ENCODE data around the gene HLA-A.
"Not testable (repeated sequence)": the region's sequence is repeated elsewhere in the genome, so short reads cannot be mapped to it uniquely, and the experiment has no call there.

The HLA-A gene

DNA sequence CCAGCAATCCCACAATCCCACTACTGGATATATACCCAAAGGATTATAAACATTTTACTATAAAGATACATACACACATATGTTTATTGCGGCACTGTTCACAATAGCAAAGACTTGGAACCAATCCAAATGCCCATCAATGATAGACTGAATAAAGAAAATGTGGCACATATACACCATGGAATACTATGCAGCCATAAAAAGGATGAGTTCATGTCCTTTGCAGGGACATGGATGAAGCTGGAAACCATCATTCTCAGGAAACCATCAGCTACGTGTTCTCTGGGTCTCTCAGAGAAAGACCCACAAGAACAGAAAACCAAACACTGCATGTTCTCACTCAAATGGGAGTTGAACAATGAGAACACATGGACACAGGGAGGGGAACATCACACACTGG lies 21.4 kb downstream of the HLA-A start:
- not testable (repeated sequence) for ATAC-seq

DNA sequence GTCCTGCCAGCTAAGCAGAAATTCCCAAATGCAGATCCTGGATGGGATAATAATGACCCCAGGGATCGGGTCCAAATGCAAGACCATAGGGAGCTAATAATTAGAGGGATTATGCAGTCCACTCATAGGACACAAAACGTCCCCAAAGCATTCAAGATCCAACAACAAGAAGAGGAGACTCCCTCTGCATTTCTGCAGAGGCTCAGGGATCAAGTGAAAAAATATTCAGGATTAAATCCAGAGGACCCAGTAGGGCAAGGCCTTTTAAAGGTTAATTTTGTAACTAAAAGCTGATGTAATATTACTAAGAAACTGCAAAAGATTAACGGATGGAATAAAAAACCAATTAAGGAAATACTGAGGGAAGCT lies 22.2 kb downstream of the HLA-A start:
- no peak for ATAC-seq

DNA sequence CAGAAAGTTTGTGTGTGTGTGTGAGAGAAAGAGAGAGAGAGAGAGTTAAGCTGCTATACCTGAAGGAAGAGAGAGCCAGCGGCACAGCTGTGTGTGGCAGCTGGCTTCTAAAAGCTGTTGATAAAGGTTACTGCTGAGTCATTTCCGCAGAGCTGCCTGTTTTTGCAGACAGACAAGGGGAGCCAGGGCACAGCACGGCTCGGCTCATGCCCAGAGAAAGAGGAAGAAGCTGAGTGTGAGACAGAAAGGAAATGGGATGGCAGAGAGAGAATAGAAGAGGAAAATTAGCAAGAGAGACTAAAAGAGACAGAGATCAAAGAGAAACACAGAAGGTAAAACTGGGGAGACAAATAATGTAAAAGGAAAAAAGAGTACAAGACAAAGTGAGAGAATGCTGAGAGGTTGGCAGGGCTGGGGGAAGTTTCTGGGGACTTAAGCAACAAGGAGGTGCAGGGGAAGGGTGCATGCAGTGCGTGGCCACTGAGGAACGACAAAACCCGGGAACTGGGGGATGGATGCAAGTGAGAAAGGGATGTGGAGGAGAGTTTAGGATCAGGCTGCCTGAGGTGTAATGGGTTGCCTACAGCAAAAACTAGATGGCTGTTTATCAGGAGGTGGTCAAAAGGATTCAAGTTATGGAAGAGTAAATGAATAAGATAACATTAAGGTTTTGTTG lies 22.7 kb downstream of the HLA-A start:
- peak; percentile 99 for ATAC-seq

DNA sequence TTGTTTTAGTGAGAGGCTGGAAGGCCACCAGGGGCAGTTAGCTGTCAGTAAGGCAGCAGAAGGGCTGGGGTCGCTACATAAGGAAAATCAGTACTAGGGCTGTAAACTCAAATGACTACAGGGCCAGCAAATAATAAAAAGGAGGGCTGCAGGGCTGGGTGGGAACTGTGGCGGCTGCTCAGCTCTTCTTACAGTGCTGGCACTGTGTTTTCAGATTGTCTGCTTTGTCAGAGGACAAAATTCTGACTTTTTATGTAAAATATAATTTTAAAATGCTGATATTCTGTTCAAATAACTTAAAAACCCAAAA lies 23.2 kb downstream of the HLA-A start:
- no peak for ATAC-seq

DNA sequence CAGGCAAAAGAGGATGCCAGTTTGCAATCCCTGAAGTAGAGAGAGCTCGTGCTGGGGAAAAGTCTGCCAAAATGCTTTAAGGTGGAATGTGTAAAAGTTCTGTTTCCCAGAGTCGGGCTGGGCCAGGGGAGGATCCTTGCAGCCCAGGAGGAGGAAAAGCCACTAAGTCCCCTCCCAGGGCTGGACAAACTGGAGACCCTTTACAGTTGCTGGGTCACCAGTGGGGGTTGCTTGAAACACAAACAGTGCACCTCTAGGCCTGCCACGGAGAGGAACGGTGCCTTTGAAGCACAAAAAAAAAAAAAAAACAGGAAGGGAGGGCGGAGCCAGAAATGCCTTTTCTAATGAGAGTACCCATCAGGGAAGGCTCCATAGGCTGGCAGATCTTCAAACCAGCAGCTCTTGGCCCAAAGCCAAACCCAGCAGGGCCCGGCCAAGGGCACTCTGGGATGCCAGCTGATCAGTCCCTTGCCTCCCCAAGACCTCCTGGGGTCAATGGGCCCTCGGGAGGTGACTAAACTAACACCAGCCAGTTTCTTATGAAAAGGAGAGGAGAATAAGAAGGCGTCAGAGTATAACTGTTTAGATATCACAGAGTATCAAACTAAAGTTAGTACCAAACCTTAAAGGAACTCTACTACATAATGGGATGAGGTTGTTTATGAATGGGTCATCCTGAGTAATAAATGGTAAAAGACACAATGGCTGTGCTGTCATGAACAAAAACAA lies 23.7 kb downstream of the HLA-A start:
- ATAC-seq, result peak; percentile 2 to 36

DNA sequence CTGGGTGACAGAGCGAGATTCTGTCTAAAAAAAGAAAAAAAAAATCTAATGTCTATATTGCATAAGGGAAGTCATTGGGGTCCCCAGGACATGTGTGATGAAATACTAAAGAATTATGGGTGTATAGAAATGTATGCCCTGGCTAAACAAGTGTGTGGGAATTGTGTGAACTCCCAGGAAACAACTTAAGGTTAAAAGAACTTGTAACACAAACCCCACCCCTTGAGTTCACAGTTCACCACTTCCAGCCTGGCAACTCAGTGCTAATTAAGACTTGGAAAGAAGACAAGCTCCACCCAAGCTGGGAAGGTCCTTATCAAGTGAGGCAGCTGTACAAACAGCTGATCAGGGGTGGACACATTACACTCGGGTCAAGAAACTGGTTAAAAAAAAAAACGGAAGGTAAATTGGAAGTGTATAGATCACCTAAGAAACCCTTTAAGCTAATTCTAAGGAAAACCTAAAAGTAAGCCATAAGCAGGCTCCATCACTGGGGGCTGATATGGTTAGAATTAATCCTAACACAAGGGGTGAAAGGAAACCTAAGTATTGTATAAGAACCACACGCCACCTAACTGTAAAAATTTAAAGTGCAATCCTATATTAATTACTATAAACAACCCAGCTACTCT lies 25.2 kb downstream of the HLA-A start:
- ATAC-seq, result no peak

DNA sequence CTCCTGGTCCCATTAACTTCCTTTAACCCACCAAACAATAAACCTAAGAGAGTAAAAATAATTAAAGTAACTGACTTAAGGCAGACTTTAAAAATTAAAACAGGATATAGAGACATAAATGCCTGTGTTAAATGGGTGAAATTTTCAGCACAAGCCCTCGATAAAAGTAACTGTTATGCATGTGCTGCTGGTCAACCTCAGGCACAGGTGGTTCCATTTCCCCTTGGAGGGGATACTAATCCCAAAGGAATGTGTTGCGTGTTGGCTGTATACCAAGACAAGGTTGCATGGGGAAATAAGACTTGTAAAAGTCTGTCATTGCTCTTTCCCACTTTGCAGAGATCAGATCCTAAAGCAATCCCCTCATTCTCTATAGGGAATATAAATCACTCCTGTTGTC lies 25.8 kb downstream of the HLA-A start:
- ATAC-seq, result no peak

DNA sequence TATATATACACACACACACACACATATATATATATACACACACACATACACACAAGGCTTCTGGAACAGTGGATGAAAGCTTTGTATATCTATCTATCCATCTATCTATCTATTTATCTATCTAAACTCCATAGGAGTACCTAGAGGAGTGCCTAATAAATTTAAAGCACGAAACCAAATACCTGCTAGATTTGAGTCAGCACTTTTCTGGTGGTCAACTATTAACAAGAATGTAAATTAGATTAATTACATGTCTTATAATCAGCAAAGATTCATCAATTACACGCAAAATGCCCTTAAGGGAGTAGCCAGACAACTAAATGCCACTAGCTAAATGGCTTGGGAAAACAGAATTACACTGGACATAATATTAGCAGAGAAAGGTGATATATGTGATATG lies 26.6 kb downstream of the HLA-A start:
- no peak for ATAC-seq

DNA sequence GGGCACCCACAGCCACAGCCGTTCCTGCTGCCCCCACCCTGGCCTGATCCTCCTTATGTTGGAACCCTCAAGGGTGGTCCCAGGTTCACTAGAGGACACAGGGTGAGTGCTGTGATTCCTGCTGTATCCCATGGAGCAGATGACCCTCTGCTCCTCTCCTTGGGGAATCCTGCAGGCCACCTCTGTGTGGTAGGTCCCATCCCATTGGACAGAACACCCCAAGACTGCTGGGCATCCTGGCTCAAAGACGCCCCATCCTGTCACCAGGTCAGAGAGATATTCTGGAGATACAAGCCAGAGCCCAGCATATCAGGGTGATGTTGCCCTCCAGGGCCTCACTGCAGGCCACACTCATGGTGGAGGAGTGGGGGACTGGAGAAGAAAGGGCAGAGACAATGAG lies 28.4 kb downstream of the HLA-A start:
- no peak for ATAC-seq

DNA sequence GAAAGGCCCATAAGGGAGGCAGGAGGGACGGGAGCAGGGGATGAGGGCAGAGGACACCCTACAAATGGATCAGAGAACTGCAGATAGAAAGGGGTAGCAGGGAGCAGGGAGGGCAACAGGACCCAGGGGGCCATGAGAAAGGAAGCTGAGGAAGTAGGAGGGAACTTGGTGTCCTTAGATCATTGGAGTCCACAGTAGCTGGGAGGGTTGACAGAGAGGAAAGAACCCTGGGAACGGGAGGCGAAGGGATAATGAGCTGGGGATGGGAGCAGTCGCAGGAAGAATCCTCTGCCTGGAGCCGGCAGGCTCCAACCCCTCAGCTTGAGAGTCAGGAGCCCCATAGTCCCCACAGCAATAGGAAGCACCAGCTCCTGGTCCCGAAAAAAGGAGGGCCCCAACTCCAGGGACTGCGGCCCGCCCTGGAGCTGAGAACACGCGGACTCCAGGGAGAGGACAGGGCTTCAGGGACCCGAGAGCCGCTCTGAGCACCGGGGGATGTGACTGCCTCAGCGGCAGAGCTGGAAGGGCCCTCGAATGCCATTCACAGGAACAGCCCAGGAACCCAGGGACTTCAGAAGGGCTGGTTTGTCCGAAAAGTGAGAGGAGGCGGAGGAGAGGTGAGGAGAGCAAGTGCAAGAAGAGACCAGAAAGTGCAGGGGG lies 32.7 kb downstream of the HLA-A start:
- no peak for ATAC-seq

DNA sequence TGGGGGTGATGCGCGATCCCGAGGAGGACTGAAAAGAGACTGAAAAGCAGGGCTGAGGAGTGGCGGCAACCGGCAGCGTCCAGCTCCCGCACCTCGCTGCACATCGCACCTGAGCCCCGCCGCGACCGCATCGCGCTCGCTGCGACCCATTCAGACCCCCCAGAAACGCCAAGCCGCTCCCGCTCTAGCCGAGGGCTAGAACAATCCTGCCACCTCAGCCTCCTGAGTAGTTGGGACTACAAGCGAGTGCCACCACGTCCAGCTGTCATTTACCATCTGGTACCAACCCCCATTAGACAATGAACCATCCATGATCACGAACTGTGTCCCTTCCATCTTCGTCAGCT lies 33.2 kb downstream of the HLA-A start:
- ATAC-seq, result peak in 1 of 2 donors; percentile 11

DNA sequence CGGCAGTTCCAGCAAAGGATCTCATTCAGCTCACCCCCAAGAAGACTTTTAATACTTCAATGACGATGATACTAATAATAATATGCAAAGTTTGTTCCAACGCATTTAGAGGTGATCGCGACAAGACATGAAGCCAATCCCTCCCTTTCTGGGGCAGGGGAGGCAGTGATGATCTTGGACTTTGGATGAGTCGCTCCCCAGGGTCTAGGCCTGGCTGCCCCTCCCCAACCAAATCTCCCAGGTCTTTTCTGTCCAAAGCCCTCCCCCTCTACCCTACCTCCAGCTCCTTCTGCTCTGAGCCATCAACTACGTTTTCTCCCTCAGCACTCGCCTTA lies 33.9 kb downstream of the HLA-A start:
- ATAC-seq, result no peak

DNA sequence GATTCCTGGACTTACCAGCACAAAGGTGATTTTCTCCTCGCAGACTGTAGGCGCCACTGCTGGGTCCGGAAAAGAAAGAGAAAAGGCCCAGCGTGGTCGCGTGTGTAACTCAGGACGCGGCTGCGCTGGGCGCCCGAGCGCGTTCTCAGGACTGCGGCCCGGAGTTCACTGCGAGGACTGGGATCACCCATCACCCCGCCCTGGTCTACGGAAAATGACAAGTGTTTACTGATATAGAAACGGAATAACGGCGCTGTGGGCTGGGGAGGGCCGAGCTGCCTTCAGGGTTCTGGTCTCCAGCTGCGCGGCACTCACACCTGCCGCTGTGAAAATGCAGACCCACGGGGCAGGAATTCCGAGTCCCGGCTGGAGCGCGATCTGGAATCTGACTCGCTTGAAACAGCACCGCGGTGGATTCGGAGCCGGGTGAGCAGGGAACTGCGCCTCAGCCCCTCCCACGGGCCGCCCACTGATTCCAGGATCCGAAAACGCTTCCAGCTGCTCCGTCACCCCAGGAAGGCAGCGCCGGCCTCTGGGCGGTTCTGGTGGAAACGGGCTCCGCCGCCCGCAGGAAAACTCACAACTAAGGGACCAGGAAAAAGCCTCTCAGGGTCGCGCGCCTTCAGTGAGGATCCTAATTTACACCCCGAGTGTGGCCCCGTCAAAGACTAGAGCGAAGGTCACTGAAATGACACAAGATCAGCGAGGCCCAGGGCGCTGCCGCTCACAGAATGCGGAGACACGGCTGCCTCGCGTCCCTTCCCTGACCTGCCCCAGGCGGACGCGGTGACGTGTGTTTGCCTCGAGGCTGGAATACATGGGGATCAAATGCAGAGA lies 34.5 kb downstream of the HLA-A start:
- ATAC-seq, result peak; percentile 83 to 85

DNA sequence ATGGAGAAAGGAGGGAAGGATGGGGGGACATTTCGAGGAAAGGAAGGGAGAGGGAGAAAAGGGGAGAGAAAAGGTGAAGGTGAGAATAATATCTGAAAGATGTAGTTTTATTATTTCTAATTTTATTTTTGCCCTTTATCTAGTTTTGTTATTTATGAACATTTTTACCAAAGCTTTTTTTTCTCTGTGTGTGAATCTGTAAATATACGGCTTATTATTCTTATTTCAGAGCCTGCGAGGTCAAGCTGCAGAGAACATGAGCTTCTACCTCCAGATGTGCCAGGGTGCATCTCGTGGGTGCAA lies 35.0 kb downstream of the HLA-A start:
- no peak for ATAC-seq

DNA sequence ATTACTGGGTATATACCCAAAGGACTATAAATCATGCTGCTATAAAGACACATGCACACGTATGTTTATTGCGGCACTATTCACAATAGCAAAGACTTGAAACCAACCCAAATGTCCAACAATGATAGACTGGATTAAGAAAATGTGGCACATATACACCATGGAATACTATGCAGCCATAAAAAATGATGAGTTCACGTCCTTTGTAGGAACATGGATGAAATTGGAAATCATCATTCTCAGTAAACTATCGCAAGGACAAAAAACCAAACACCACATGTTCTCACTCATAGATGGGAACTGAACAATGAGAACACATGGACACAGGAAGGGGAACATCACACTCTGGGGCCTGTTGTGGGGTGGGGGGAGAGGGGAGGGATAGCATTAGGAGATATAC lies 37.7 kb downstream of the HLA-A start:
- ATAC-seq, result not testable (repeated sequence)

DNA sequence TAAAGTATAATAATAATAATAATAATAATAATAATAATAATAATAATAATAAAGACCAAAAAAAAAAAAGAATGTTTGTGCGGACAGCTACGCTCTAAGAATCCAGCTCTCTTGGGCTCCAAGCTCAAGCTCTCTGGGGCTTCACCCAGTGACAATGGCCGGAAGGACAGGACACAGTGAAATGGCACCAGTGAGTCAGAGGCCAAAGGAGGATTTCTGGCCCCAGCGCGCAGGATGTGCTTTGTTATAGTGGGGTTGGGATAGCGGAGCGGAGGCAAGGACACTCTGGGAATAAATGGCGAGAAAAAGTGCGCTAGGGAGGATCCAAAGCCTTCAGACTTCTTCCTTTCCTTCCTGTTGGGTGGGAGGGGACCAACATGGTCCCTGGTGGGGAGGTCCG lies 38.2 kb downstream of the HLA-A start:
- no peak for ATAC-seq

DNA sequence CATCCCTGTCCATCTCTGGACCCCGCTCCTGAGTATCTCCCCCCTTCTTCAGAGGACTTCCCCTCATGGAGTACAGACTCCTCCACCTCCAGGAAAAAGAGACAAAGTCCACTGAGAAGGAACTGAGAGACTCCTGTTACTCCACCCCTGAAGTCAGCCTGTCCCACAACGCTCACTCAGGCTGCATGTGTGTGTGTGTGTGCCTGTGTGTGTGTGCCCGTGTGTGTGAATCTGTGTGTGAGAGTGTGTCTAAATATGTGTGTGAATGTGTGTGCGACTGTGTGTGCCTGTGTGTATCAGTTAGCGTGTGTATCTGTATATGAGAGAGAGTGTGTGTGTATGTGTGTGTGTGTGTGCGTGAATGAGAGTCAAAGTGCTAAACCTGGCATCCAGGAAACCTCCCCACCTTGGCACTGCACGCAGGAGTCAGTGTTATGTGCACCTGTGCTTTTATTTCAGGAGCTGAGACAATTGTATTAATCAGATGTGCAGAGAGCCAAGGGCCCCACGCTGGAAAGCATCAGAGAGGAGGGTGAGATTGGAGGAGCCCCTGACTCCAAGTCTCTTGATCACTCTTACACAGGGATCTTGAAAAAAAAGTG lies 39.0 kb downstream of the HLA-A start:
- no peak for ATAC-seq

DNA sequence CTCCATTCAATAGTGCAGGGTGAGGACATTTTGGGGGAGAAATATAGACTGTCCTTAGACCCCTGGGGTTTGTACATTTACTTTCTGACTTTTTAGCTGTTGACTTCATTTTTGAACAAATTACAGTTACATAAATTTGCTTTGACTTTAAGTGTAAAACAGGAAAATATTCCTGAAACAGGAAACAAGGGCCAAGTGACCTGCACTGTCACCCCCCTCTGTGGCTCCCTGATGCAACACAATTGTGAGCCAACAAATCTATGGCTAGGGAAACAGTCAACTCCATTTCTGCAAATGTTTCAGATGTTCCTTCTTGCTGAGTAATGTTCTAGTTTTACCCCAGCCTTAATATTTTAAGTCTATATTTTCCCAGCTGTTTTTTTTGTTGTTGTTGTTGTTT lies 39.8 kb downstream of the HLA-A start:
- ATAC-seq, result no peak

DNA sequence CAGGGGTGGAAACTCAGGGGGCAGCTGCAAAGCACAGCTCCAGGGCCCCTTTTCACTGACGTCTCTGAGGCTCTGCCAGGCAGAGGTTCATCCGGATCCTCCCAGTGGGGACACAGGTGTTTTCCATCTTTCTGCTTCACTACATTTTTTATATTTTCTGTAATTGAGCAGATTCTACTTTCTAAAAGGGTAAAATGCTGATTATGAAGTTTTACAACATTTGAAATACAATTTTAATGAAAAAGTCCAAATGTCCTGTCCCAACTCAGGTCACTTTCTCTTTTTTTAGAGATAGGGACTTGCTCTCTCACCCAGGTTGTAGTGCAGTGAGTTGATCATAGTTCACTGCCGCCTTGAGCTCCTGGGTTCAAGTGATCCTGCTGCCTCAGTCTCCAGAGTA lies 41.9 kb downstream of the HLA-A start:
- no peak for ATAC-seq

DNA sequence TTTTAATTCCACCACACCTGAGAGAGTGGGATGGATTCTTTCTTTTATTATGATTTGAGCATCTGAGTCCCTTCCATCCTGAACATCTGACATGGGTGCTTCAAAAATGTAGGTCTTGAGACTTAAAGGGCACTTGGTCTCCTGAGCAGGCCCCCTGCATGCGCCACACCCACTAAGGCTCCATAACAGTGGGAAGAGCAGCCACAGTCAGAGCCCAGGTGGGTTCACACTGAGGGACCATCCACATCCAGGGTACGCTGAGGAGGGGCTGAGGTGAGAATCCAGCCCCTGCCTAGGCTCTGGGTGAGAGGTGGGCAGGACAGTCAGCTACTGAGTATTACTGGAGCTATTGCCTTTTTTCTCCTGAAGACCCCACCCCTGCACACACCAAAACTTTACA lies 42.7 kb downstream of the HLA-A start:
- ATAC-seq, result no peak

DNA sequence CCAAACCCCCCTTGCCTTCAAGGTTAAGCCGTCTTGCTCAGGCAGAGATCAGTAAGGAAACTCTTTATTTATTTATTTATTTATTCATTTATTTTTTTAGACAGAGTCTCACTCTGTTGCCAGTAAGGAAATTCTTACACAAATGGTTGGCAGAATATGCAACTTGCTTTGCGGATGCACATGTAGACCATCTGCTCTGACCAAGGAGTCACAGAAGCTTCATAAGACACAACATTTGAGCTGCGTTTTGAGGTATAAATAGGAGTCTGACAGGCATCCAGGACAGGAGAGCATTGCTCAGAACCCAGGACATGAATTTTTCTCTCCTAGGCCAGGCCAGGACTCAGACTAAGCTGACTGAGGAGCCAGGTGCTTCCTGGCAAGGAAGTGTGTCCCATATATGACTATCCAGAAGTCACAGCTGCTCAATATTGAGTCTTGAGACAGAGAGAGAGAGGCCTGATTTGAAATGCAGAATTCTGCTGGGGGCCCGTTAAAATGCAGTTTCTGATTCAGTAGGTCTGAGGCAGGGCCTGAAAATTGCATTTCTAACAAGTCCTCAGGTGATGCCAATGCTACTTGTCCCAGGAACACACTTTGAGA lies 43.9 kb downstream of the HLA-A start:
- no peak for ATAC-seq

DNA sequence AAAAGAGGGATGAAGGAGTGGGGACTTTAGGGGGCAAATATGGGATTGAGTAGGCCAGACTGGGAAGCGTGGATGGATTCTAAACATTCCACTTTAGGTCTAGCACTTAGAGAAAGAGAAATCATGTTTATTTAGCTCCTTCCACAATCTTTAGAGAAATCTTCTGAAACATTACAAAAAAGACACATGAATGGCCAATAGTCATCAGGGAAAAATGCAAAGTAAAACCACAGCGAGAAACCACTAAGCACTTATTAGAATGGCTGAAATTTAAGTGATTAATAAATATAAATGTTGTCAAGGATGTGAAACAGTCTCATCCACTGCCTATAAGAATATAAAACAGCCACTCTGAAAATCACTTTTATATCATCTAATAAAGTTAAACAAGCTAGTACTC lies 46.9 kb downstream of the HLA-A start:
- ATAC-seq, result no peak

DNA sequence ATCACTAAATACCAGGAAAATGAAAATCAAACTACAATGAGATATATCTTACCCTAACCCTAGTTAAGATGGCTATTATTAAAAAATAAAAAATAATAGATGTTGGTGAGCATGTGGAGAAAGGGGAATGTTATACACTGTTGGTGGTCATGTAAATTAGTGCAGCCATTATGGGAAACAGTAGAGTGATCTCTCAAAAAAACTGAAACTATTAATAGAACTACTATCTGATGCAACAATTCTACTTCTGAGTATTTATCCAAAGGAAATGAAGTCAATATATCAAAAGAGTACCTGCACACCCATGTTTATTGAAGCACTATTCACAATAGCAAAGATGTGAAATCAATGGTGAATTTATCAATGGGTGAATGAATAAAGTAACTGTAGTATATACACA lies 48.6 kb downstream of the HLA-A start:
- ATAC-seq, result no peak
